Left lobe of liver (tissue), 2 donors: ENCODE results near the gene SIGLEC10. TPM values are rescaled to one million over a fixed set of nuclear protein-coding genes. Genes with fewer than 3 reads are reported as not detected.
A peak's percentile ranks its signal among the peaks of the same experiment; 100 is the strongest.
"Not testable (repeated sequence)": the region's sequence is repeated elsewhere in the genome, so short reads cannot be mapped to it uniquely, and the experiment has no call there.

ENCODE experiments used
- ATAC-seq: fragments of 200-7000 bp; cut with Tn5 transposase; one replicate; pipeline ENCODE4 v1.9.1; 2020; ENCODE audit warnings: mild to moderate bottlenecking, moderate library complexity
- DNase-seq: peaks from one replicate; pipeline ENCODE4 v3.0.0-alpha.2; 2020; ENCODE audit warnings: low spot score
- total RNA-seq: library from RNA; stranded (reverse); gene quantifications from one replicate; pipeline ENCODE4 v1.2.1, GENCODE V29; 2021
- donor health status: DM: no; HTN: no; CAD: no; lungs with moderate emphysema.
- donor health status: DM: no; HTN: yes; CAD: no.

Gene SIGLEC10
- total RNA-seq, 1 donor from 2014 or later, result 3.2 TPM

GRCh38 chr19:51440052-51440451 lies 22.6 kb upstream of the SIGLEC10 start:
- ATAC-seq, result no peak
- no peak for DNase-seq

- no peak for DNase-seq
- peak; percentile 57 for ATAC-seq
Measured at GRCh38 chr19:51439021-51439465, 21.6 kb upstream of the SIGLEC10 start.

- ATAC-seq, result no peak
- DNase-seq, result no peak
Measured at GRCh38 chr19:51434456-51434855, 17.0 kb upstream of the SIGLEC10 start.

- ATAC-seq, result no peak
- no peak for DNase-seq
Measured at GRCh38 chr19:51433043-51433442, 15.6 kb upstream of the SIGLEC10 start.

GRCh38 chr19:51431124-51431523 lies 13.7 kb upstream of the SIGLEC10 start:
- DNase-seq (no peak), ATAC-seq (peak; percentile 88)

- ATAC-seq (no peak), DNase-seq (no peak)
Measured at GRCh38 chr19:51430221-51430620, 12.8 kb upstream of the SIGLEC10 start.

GRCh38 chr19:51427201-51427600 lies 9.8 kb upstream of the SIGLEC10 start:
- DNase-seq (no peak), ATAC-seq (no peak)

- ATAC-seq (peak; percentile 100), DNase-seq (peak; percentile 86)
Measured at GRCh38 chr19:51422053-51422448, 4.6 kb upstream of the SIGLEC10 start.

- DNase-seq, result no peak
Measured at GRCh38 chr19:51421229-51422052, 4.0 kb upstream of the SIGLEC10 start.

GRCh38 chr19:51420511-51420910 lies 3.1 kb upstream of the SIGLEC10 start:
- ATAC-seq, DNase-seq: not testable (repeated sequence)

More at GRCh38 chr19:51421229-51422052, 4.0 kb upstream of the SIGLEC10 start:
- ATAC-seq, result no peak

GRCh38 chr19:51418707-51419106 lies 1.3 kb upstream of the SIGLEC10 start:
- DNase-seq, result no peak
- ATAC-seq, result no peak

GRCh38 chr19:51417810-51418157 lies 342 bp upstream of the SIGLEC10 start:
- ATAC-seq, result no peak
- DNase-seq, result no peak

- not testable (repeated sequence) for DNase-seq, ATAC-seq
Measured at GRCh38 chr19:51416422-51416821, 1.0 kb downstream of the SIGLEC10 start.

GRCh38 chr19:51415187-51415586 lies 2.3 kb downstream of the SIGLEC10 start:
- ATAC-seq (no peak), DNase-seq (no peak)

GRCh38 chr19:51410950-51411748 lies 6.3 kb downstream of the SIGLEC10 start:
- ATAC-seq, result no peak
- DNase-seq, result no peak

GRCh38 chr19:51407511-51408131 lies 9.8 kb downstream of the SIGLEC10 start:
- DNase-seq (no peak), ATAC-seq (peak; percentile 92)

- no peak for ATAC-seq
- DNase-seq, result no peak
Measured at GRCh38 chr19:51402117-51402516, 15.3 kb downstream of the SIGLEC10 start.

GRCh38 chr19:51399936-51400335 lies 17.5 kb downstream of the SIGLEC10 start:
- not testable (repeated sequence) for DNase-seq, ATAC-seq

GRCh38 chr19:51399231-51399630 lies 18.2 kb downstream of the SIGLEC10 start:
- ATAC-seq (no peak), DNase-seq (no peak)

GRCh38 chr19:51398096-51398704 lies 19.2 kb downstream of the SIGLEC10 start:
- peak; percentile 50 for ATAC-seq

GRCh38 chr19:51397453-51397852 lies 20.0 kb downstream of the SIGLEC10 start:
- not testable (repeated sequence) for DNase-seq, ATAC-seq

More at GRCh38 chr19:51398096-51398704, 19.2 kb downstream of the SIGLEC10 start:
- DNase-seq, result no peak
